ENCODE measurements around the gene KDM4D.

KDM4D gene

DNA sequence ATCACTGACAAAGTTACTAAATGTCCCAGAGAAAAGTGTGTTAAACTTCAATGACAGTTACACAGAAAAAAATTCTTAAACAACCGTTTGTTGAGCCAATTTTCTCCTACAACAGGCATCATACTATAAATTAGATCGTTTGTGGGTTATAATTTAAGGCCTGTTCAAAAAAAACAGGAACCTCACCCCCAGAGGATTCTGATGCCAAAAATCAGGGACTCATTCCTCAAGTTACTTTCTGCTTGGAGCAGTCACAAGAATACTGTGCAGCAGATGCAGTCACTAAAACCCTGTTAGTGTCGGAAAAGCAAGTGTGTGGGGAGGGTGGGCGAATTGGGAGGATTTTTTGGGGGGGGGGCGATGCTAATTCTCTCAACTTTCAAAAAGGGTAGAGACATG is 810 bp upstream of the KDM4D start:
- TF ChIP-seq, protein P1, sequence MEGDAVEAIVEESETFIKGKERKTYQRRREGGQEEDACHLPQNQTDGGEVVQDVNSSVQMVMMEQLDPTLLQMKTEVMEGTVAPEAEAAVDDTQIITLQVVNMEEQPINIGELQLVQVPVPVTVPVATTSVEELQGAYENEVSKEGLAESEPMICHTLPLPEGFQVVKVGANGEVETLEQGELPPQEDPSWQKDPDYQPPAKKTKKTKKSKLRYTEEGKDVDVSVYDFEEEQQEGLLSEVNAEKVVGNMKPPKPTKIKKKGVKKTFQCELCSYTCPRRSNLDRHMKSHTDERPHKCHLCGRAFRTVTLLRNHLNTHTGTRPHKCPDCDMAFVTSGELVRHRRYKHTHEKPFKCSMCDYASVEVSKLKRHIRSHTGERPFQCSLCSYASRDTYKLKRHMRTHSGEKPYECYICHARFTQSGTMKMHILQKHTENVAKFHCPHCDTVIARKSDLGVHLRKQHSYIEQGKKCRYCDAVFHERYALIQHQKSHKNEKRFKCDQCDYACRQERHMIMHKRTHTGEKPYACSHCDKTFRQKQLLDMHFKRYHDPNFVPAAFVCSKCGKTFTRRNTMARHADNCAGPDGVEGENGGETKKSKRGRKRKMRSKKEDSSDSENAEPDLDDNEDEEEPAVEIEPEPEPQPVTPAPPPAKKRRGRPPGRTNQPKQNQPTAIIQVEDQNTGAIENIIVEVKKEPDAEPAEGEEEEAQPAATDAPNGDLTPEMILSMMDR (IDR thresholded peaks at IDR 0.05; ENCODE audit: insufficient read depth, low read depth, low read length, missing control alignments), result no peak
- peak overlapping the region; percentile 88 for H3K4me3 ChIP-seq (ENCODE audit: low read depth, low read length)
- no peak for DNase-seq (ENCODE audit: low read depth)

DNA sequence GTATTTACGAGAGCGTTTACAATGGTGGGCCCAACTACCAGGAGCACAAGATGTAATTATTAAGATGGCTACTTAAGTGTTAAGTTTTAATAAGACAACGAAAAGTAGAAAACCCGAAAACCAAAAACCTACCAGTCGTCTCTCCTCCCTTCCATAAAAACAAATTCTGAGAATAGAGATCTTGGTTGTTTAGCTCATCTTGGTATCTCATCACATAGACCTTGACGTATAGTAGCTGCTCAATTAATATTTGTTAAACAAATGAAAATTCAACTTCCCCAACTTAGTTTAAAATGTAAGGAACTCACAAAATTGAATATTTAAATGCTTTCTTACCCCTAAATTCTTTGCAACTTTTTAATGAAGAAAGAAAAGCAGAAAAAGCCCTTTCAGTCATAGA is 669 bp downstream of the KDM4D start:
- H3K4me3 ChIP-seq (ENCODE audit: low read depth, low read length), result peak overlapping the region; percentile 88
- TF ChIP-seq, protein P1 (IDR thresholded peaks at IDR 0.05; ENCODE audit: insufficient read depth, low read depth, low read length, missing control alignments), result no peak
- DNase-seq (ENCODE audit: low read depth), result no peak

DNA sequence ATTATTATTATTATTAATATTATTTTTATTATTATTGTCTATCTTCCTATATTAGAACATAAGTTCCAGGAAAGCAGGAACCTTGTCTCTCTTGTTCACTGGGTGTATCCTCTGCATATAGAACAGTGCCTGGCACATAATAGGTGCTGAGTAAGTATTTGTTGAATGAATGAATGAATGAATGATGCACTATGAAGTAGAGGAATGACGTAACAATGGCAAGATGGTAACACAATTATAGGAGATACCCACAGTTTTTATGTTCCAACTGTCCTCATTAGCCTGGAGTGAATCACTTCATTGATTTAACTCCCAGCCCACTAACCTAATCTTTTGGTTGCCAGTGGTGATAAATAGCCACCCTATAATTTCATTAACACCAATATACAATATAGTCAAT is 2.1 kb downstream of the KDM4D start:
- no peak for DNase-seq (ENCODE audit: low read depth)
- TF ChIP-seq, protein P1 (IDR thresholded peaks at IDR 0.05; ENCODE audit: insufficient read depth, low read depth, low read length, missing control alignments), result no peak
- H3K4me3 ChIP-seq (ENCODE audit: low read depth, low read length), result no peak overlapping the region

DNA sequence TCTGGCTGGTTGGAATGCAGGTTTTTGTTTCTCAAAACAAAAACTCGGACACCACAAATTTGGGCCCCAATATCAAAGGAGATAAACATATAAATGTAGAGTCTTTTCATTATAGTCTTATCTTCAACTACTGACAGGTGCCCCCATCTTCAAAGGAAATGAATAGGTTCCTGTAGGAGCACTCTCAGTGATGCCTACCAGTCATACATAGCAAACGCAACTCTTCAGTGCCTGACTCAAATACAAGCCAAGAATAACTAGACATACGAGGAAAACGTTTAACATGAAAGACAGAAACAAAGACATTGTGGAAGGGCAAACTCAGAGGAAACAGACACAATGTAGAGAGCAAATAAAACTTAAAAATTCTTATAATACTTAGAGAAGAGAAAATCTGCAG is 13.9 kb downstream of the KDM4D start:
- DNase-seq (ENCODE audit: low read depth), result no peak
- TF ChIP-seq, protein P1 (IDR thresholded peaks at IDR 0.05; ENCODE audit: insufficient read depth, low read depth, low read length, missing control alignments), result no peak
- H3K4me3 ChIP-seq (ENCODE audit: low read depth, low read length), result no peak overlapping the region

DNA sequence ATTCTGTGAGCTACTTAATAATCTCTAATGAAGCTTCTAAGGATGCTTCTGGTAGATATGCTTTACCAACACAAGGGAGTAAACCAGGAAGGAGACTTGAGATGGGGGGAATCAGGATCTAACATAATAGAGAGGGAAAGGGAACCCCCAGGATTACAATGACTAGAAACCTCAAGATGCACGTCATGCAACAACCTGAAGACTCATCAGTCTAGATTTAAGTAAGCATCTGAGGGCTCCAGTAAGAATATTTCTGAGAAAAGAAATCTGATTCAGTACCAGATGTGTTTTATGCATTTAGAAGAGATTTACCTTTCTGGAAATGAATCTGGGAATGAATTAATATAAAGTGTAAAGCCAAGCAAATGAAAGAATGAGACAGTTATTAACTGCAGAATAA is 15.2 kb downstream of the KDM4D start:
- no peak overlapping the region for H3K4me3 ChIP-seq (ENCODE audit: low read depth, low read length)
- no peak for DNase-seq (ENCODE audit: low read depth)

DNA sequence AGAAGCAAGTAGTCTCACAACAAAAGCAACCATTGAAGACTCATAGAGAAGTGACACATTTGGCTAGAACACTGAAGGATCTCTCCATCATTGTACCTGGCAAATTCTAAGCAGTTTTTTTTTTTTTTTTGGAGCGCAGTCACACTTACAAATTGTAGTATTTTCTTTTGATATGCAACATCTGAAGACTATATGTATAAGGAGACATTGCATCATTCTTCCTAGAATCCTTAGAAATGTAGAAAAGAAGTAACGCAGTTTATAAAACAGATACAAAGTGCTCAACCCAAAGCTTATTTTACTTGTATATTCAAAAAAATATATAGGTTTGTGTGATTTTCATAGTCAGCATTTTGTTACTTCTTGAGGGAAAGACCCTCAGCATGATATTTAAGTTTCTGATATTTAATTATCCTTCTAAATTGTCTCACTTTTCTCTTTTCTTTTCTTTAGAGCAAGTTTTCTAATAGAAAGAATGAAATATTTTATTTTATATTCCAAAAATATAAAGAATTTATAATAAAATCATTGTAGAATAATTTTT is 20.0 kb downstream of the KDM4D start:
- TF ChIP-seq, protein P1 (IDR thresholded peaks at IDR 0.05; ENCODE audit: insufficient read depth, low read depth, low read length, missing control alignments), result no peak
- no peak overlapping the region for H3K4me3 ChIP-seq (ENCODE audit: low read depth, low read length)
- no peak for DNase-seq (ENCODE audit: low read depth)

More for the DNA sequence above, 15.2 kb downstream of the KDM4D start:
- TF ChIP-seq, protein P1 (IDR thresholded peaks at IDR 0.05; ENCODE audit: insufficient read depth, low read depth, low read length, missing control alignments), result no peak

DNA sequence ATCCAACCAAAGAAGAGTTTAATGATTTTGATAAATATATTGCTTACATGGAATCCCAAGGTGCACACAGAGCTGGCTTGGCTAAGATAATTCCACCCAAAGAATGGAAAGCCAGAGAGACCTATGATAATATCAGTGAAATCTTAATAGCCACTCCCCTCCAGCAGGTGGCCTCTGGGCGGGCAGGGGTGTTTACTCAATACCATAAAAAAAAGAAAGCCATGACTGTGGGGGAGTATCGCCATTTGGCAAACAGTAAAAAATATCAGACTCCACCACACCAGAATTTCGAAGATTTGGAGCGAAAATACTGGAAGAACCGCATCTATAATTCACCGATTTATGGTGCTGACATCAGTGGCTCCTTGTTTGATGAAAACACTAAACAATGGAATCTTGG is 23.9 kb downstream of the KDM4D start:
- no peak for DNase-seq (ENCODE audit: low read depth)
- TF ChIP-seq, protein P1 (IDR thresholded peaks at IDR 0.05; ENCODE audit: insufficient read depth, low read depth, low read length, missing control alignments), result no peak
- no peak overlapping the region for H3K4me3 ChIP-seq (ENCODE audit: low read depth, low read length)
